Neural cell (in vitro differentiated cells): ENCODE measurements around the gene MR1.

ENCODE experiments used
- EP300 ChIP-seq: fragments of 450-650 bp; conservative IDR thresholded peaks from 2 replicates; pipeline ENCODE4 v1.6.1; 2014; ENCODE audit warnings: antibody characterized with exemption, mild to moderate bottlenecking, moderate library complexity; ENCODE audit not compliant: poor library complexity, severe bottlenecking
- EZH2 ChIP-seq: fragments of 200-600, 300-800 bp; shearing (Covaris generic), sonication (generic); IDR thresholded peaks from 2 replicates; pipeline ENCODE4 v1.6.1; 2014; ENCODE audit warnings: antibody characterized with exemption, low read length, borderline replicate concordance, mild to moderate bottlenecking; ENCODE audit not compliant: insufficient read depth, poor library complexity, severe bottlenecking
- MXI1 ChIP-seq: fragments of 450-650 bp; conservative IDR thresholded peaks from 2 replicates; pipeline ENCODE4 v1.6.1; 2014; ENCODE audit warnings: antibody characterized with exemption, mild to moderate bottlenecking; ENCODE audit not compliant: poor library complexity, severe bottlenecking
- POLR2AphosphoS5 ChIP-seq: IDR thresholded peaks from 2 replicates; pipeline ENCODE4 v1.6.1; 2012
- RAD21 ChIP-seq: fragments of 450-650 bp; conservative IDR thresholded peaks from 2 replicates; pipeline ENCODE4 v1.6.1; 2014; ENCODE audit warnings: antibody characterized with exemption, mild to moderate bottlenecking, moderate library complexity
- SMC3 ChIP-seq: fragments of 450-650 bp; conservative IDR thresholded peaks from 2 replicates; pipeline ENCODE4 v1.6.1; 2014; ENCODE audit warnings: antibody characterized with exemption, mild to moderate bottlenecking, moderate library complexity; ENCODE audit not compliant: poor library complexity
- TAF1 ChIP-seq: IDR thresholded peaks from 2 replicates; pipeline ENCODE4 v1.6.1; 2012; ENCODE audit warnings: low read depth
- TF ChIP-seq, protein P1 (sequence below): fragments of 450-650 bp; IDR thresholded peaks from 2 replicates; pipeline ENCODE4 v1.5.1; 2014; ENCODE audit warnings: antibody characterized with exemption, mild to moderate bottlenecking, moderate library complexity; ENCODE audit not compliant: poor library complexity, severe bottlenecking
- TF ChIP-seq, protein P2 (sequence below): IDR thresholded peaks from 2 replicates; pipeline ENCODE4 v1.6.1; 2012; ENCODE audit warnings: borderline replicate concordance

DNA sequence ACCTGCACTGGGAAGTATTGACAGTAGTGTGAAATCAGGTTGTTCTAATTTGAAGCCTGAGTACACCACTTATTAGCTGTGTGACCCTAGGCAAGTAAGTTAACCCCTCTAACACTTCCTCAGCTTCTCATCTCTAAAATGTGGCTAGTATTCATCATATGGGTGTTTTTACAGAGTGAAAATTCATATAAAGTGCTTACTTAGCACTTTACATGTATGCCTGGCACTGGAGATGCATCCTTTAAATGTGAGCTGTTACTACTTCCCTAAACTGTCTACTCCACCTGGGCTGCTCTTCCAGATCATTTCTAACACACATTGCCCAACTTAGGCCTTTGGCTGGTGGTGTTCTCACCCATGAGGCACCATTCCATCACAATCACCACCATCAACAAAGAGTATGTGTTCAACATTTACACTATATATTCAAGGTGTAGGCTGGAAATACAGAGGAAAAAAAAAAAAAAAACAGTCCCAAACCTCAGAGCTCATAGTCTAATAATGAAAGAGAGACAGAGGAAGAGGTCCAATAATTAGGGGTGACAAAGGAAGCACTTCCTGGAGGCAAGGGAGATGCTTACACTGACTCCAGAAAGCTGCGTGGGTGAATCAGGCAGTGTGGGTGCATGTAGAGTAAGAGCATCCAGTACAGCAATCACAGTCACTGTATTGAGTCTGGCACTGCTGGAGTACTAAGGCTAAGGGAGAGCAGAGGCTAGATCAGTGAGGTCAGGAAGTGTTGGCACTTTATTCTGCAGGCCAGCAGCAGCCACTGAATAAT is 14.7 kb upstream of the MR1 start:
- TF ChIP-seq, protein P1, sequence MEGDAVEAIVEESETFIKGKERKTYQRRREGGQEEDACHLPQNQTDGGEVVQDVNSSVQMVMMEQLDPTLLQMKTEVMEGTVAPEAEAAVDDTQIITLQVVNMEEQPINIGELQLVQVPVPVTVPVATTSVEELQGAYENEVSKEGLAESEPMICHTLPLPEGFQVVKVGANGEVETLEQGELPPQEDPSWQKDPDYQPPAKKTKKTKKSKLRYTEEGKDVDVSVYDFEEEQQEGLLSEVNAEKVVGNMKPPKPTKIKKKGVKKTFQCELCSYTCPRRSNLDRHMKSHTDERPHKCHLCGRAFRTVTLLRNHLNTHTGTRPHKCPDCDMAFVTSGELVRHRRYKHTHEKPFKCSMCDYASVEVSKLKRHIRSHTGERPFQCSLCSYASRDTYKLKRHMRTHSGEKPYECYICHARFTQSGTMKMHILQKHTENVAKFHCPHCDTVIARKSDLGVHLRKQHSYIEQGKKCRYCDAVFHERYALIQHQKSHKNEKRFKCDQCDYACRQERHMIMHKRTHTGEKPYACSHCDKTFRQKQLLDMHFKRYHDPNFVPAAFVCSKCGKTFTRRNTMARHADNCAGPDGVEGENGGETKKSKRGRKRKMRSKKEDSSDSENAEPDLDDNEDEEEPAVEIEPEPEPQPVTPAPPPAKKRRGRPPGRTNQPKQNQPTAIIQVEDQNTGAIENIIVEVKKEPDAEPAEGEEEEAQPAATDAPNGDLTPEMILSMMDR, result no peak
- no peak for TF ChIP-seq POLR2AphosphoS5
- TF ChIP-seq MXI1, result no peak
- TF ChIP-seq, protein P2, sequence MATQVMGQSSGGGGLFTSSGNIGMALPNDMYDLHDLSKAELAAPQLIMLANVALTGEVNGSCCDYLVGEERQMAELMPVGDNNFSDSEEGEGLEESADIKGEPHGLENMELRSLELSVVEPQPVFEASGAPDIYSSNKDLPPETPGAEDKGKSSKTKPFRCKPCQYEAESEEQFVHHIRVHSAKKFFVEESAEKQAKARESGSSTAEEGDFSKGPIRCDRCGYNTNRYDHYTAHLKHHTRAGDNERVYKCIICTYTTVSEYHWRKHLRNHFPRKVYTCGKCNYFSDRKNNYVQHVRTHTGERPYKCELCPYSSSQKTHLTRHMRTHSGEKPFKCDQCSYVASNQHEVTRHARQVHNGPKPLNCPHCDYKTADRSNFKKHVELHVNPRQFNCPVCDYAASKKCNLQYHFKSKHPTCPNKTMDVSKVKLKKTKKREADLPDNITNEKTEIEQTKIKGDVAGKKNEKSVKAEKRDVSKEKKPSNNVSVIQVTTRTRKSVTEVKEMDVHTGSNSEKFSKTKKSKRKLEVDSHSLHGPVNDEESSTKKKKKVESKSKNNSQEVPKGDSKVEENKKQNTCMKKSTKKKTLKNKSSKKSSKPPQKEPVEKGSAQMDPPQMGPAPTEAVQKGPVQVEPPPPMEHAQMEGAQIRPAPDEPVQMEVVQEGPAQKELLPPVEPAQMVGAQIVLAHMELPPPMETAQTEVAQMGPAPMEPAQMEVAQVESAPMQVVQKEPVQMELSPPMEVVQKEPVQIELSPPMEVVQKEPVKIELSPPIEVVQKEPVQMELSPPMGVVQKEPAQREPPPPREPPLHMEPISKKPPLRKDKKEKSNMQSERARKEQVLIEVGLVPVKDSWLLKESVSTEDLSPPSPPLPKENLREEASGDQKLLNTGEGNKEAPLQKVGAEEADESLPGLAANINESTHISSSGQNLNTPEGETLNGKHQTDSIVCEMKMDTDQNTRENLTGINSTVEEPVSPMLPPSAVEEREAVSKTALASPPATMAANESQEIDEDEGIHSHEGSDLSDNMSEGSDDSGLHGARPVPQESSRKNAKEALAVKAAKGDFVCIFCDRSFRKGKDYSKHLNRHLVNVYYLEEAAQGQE, result no peak
- no peak for TF ChIP-seq EZH2
- no peak for TF ChIP-seq TAF1
- TF ChIP-seq EP300, result no peak
- TF ChIP-seq RAD21, result no peak
- TF ChIP-seq SMC3, result no peak
